ENCODE measurements around the gene SLC22A6. TPM values are rescaled to one million over a fixed set of nuclear protein-coding genes. Genes with fewer than 3 reads are reported as not detected.
A peak's percentile ranks its signal among the peaks of the same experiment; 100 is the strongest.

Gene SLC22A6, protein sequence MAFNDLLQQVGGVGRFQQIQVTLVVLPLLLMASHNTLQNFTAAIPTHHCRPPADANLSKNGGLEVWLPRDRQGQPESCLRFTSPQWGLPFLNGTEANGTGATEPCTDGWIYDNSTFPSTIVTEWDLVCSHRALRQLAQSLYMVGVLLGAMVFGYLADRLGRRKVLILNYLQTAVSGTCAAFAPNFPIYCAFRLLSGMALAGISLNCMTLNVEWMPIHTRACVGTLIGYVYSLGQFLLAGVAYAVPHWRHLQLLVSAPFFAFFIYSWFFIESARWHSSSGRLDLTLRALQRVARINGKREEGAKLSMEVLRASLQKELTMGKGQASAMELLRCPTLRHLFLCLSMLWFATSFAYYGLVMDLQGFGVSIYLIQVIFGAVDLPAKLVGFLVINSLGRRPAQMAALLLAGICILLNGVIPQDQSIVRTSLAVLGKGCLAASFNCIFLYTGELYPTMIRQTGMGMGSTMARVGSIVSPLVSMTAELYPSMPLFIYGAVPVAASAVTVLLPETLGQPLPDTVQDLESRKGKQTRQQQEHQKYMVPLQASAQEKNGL
- not detected for polyA plus RNA-seq (2013, experiment 1 of 2; ENCODE audit: insufficient read length)
- not detected for polyA plus RNA-seq (2013, experiment 2 of 2; ENCODE audit: insufficient read length)

DNA sequence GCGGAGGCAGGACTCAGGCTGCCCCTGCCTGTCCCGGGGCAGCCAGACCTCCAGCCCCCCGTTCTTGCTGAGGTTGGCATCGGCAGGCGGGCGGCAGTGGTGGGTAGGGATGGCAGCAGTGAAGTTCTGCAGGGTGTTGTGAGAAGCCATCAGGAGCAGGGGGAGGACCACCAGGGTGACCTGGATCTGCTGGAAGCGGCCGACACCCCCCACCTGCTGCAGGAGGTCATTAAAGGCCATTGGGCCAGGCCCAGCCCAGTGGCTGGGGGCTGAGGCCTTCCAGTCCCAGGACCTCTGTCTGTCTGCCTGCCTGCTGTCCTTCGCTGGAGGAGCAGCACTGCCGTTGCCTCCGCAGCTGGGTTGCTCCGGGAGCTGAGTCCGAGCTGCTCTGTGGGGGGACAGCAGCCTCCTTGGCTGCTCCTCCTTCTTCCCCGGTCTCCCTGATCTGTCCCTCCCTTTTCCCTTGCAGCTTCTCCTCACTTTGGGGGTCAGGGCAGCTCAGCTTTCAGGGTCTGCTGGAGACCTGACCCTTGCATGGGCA is at the start of gene SLC22A6:
Gene SLC22A6, minus strand, starts transcription at position 517 of the 541 bp plus-strand sequence. Its CDS starts 277 bp downstream, at position 240.
- DNase-seq = no peak

DNA sequence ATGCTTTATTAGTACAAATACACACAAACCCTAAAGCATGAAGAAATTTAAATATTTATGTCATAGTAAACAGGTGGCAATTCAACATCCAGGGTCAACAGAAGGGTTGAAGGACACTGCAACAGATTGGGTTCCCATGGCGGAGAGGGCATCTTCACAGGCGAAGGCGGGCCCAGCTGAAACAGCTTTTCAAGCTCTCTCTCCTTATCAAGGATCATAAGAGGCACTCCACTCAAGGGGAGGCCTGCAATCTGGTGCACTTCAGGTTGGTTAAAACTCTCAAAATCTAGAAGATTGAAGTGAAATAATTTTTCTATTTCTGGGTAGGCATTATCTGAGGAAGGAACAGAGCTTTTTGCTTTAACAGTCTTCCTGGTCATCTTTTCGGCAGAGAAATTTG is 47.7 kb upstream of the SLC22A6 start:
- no peak for DNase-seq

GRCh38 chr11:63023841-63024648 is 39.3 kb upstream of the SLC22A6 start:
- peak; percentile 61 for DNase-seq

DNA sequence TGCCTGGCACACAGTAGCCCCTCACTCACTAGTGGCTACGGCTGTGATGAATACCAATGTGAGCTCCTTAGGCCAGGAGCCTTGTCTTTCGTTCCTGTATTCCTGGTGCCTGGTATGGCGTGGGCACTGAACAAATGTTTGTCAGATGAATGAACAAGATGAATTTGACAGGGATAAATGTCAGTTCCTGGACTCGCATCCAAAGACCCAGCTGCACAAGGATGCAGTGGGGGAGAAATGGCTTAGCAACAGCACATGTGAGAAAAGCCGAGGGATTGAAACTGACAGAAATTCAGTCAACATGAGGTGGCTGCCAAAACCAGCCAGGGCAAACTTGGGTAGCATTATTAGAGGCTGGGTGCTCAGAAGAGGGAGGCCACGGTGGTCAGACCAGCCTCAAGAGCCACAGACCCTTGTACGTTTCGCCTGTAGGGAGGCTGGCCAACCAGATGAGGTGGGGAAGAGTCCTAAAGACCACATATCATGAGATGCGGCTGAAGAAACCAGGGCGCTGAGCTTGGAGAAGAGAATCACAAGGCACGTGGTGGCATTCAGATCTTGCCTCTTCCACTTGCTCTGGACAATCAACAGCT is 38.6 kb upstream of the SLC22A6 start:
- DNase-seq = no peak

DNA sequence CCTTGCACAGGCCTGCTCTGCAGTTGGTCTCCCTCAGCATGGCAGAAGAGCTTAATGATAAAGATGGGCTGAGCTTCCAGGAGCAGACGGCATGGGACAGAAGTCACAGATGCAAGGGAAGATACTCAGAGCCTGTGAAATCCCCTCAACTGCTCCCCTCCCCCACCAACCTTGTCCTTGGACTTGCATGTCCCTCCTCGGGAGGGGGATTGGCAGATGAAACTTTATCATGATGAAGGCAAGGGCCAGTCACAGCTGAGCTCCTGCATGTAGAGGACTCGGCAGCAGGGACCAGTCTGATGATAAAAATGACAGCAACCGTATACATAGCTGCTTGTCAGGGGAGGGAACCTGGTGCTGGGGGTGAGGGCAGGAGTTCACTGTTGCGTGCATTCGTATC is 37.7 kb upstream of the SLC22A6 start:
- DNase-seq = no peak

- no peak for DNase-seq
Measured at GRCh38 chr11:63020671-63021291, 36.0 kb upstream of the SLC22A6 start.

- peak; percentile 21 for DNase-seq
Measured at GRCh38 chr11:63019506-63019905, 34.7 kb upstream of the SLC22A6 start.

DNA sequence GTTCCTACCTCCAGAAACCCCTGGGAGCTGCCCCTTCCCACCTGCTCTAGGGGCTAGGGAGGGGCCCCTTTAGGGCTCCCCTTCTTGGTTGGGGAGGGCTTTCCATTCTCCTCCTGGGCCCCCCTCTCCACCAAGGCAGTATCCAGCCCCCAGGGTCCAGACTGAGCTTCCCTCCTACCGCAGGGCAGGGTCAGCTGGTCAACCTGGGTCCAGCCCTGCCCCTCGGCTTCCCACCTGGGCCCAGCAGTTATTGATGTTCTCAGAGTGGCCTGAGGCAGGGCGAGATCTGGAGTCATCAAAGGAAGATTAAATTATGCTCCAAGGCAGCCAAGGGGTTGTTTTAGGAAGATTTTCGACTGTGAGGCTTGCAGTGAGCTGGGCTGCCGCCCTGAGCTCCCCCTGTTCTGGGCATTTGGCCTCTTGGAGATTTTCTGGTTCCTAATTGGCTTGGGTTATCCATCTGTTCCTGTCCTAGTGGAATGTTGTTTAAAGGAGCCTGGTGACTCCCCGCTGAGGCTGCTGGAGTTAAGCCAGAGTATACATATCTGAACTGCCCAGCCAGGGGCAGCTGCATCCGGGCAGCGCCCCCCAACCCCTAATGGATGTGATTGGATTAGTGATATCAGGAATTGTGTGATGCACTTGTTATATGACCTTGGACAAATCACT is 32.7 kb upstream of the SLC22A6 start:
- peak; percentile 17 for DNase-seq

DNA sequence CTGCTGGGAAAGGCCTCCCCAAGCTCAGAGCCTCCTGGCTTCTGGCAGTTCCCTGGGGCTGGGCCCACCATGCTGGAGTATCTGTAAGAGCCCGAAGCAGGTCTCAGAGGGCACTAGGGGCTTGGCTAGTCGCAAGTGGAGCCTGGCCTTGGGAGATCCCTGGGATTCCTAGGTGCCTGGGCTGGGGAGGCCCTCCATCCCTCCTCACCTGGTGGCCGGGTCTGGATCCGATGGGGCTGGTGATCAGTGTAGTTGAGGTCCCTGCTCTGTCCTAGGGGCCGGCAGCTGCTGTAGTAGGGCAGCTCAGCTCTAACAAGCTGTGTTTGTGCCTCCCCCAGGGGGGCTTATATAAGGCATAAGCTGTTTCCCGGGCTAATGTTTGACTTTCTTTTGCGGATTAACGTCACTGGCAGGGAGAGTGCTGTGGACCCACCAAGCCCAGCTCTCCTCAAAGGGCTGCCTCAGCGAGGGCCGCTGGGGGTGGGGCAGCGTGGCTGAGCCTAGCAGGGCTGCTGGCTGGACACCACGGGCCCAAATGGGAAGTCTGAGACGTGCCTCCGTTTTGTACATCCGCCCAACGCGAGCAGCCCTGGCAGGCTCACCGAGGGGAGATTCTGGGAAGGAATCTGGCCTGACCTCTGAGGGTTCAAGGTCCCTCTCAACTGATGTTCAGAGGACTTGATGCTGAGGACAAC is 30.9 kb upstream of the SLC22A6 start, which contains the start of gene SLC22A8:
Gene SLC22A8, minus strand, starts transcription at position 321 of the 695 bp plus-strand sequence. CDS start 883 bp downstream, outside the sequence.
- DNase-seq = no peak

GRCh38 chr11:63014408-63015055 is 29.8 kb upstream of the SLC22A6 start:
- no peak for DNase-seq

DNA sequence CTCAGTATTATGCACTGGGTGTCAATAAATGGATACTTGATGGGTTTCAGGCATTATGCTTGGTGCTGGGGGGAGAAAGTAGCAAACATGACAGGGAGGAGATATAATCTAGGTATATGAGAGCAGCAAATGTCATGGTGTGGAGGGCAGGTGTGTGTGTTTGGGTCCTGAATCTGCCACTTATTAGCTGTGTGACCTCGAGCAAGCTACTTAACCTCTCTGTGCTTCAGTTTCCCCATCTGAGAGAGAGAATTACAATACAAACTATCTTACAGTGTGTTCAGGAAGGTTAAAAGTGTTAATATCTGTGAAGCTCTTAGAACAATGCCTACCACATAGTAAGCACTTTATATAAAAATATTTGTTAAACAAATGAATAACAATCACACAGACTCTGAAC is 28.1 kb upstream of the SLC22A6 start:
- DNase-seq = no peak

DNA sequence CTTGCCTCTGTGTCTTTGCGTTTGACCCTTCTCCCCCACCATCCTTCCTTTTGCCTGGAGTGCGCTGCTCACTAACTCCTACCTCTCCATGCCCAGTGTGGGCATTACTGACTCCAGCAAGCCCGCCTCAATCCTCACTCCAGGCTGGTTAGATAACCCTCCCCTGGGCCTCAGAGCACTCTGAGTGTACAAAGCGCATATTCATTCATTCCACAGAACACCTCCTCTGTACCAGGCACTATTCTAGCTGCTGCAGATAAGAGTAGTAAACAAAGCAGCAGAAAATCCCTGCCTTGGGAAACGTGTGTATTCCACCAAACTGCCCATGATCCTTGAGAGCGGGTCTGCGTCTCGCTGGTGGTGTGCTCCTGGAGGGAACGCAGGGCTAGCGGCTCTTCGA is 27.7 kb upstream of the SLC22A6 start:
- no peak for DNase-seq

DNA sequence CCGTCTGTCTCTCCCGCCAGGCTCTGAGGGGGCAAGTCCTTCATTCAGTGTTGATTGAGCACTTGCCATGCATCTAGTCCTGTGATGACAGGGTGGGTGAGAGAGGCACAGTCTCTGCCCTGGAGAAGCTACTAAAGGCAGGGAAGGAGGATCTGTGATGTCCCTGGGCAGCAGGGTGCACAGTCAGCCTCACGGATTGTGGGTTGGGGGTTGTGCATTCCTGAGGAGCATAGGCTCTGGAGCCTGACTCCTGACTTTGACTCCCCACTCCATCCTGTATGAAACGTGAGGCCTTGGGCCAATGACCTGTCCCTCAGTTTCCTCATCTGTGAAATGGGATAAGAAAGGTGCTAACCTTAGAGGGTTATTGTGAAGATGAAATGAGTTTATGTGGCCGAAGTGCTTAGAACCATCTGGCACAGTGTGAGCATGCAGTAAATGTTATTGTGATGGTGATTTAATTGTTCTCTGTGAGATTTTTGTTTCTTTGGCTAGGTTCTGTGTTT is 26.2 kb upstream of the SLC22A6 start:
- DNase-seq = no peak

DNA sequence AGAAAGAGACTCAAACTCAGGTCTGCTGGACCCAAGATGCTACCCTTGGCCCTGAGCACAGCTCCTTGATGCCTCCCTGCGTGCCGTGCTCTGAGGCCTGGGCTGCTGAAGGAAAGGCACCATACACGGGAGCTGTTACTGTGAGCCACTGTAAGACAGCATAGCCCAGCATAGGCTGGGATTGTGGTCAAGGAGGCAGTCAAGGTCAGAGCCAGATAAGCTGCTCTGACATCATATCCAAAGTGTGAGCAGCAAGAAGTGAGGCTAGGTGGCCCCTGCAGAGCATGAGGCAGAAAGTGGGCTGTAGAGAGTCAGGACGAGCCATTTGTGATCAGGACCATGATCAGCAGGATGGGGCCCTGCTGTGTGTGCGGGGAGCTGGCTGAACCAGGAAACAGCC is 23.2 kb upstream of the SLC22A6 start:
- no peak for DNase-seq

- no peak for DNase-seq
Measured at GRCh38 chr11:63001456-63001855, 16.7 kb upstream of the SLC22A6 start.

- DNase-seq = no peak
Measured at GRCh38 chr11:62999649-63000048, 14.9 kb upstream of the SLC22A6 start.

DNA sequence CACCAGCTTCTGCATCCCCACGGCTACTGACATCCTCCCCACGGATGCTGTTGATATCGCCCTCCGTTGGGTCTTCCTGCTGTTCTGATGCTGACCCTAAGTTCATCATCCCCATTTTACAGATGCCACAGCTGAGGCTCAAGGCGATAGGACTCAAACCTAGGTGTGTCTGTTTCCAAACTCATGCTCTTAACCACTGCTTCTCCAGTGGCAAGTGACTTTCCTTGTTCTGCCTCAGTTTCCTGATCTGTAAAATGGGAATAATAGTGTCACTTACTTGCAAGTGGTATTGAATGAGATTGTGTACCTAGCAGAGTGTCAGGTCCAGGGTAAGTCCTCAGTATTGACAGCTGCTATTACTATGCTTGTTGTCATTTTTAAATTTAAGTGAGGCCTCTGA is 14.4 kb upstream of the SLC22A6 start:
- DNase-seq = no peak

DNA sequence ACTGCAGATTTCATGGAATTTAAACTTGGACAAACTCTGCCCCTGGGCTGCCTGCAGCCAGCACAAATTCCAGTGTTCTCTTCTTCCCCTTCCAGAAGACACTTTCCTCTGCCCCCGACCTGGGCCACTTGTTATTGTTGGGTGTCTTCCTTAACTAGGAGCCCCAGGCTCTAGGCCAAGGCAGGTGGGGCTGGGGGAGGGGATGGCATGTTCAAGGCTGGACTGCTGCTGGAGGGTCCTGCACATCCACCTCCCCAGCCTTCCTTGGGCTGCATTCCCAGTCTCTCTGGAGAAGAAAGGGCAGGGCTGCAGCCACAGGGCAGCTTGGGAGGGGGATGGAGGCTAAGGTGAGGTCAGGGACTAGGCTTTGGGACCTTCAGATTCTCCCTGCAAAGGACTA is 11.5 kb upstream of the SLC22A6 start:
- DNase-seq = no peak

GRCh38 chr11:62994775-62995174 is 10.0 kb upstream of the SLC22A6 start:
- no peak for DNase-seq

DNA sequence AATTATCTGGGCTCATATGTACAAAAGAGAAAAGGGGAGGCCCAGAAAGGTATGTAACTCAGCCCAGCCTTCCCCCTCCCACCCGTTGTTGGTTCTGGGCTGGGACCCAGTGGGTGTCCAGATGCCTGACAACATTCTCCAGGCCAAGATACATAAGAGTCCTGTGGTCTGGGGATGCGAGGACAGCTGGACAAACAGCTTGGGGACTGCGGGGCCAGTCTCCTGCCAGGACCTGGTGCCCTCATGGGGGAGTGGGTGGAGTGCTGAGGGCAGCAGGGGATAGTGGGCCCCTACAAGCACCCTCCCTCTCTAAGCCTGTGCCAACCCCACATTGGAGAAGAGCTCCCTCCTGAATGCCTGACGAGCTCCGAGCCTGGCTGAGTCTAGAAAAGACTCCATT is 3.5 kb upstream of the SLC22A6 start:
- DNase-seq = no peak
